GM23338 (cell line): ENCODE measurements around the gene AGXT. TPM values are rescaled to one million over a fixed set of nuclear protein-coding genes. Genes with fewer than 3 reads are reported as not detected.

ENCODE experiments used
- ATAC-seq: fragments of 200-7000 bp; cut with Tn5 transposase; 3 replicates; pipeline ENCODE4 v1.9.1; 2020
- DNase-seq: peaks from one replicate; pipeline ENCODE4 v3.0.0-alpha.2; 2015; ENCODE audit warnings: low spot score
- H2AFZ ChIP-seq: fragments of 200-600 bp; sonication (generic); 2 replicates; pipeline ENCODE4 v1.8.0; 2016; ENCODE audit warnings: antibody characterized with exemption, mild to moderate bottlenecking, moderate library complexity
- H3F3A ChIP-seq: fragments of 200-600 bp; sonication (generic); replicated peaks from 2 replicates; pipeline ENCODE4 v1.8.0; 2017; ENCODE audit warnings: antibody characterized with exemption, mixed run types, low read depth
- H3K27ac ChIP-seq: fragments of 200-600 bp; sonication (generic); 2 replicates; pipeline ENCODE4 v1.6.1; 2016; ENCODE audit warnings: low read depth
- H3K27me3 ChIP-seq: fragments of 200-600 bp; sonication (generic); 2 replicates; pipeline ENCODE4 v1.8.0; 2016; ENCODE audit warnings: mild to moderate bottlenecking, mixed run types, moderate library complexity; ENCODE audit not compliant: insufficient read depth
- H3K36me3 ChIP-seq: fragments of 200-600 bp; sonication (generic); 2 replicates; pipeline ENCODE4 v1.8.0; 2016; ENCODE audit warnings: mild to moderate bottlenecking; ENCODE audit not compliant: insufficient read depth
- H3K4me1 ChIP-seq: fragments of 200-600 bp; sonication (generic); 2 replicates; pipeline ENCODE4 v1.8.0; 2016; ENCODE audit warnings: mild to moderate bottlenecking, moderate library complexity; ENCODE audit not compliant: insufficient read depth
- H3K4me2 ChIP-seq: fragments of 200-600 bp; sonication (generic); 2 replicates; pipeline ENCODE4 v1.7.1; 2017; ENCODE audit warnings: mixed run types
- H3K4me3 ChIP-seq: fragments of 200-600 bp; sonication (generic); 2 replicates; pipeline ENCODE4 v1.6.1; 2016; ENCODE audit warnings: mixed run types
- H3K79me2 ChIP-seq: fragments of 200-600 bp; sonication (generic); replicated peaks from 2 replicates; pipeline ENCODE4 v1.8.0; 2017; ENCODE audit warnings: mild to moderate bottlenecking; ENCODE audit not compliant: insufficient read depth
- H3K9me2 ChIP-seq: fragments of 200-600 bp; sonication (generic); 2 replicates; pipeline ENCODE4 v1.8.0; 2017; ENCODE audit not compliant: insufficient read depth
- H4K20me1 ChIP-seq: fragments of 200-600 bp; sonication (generic); replicated peaks from 2 replicates; pipeline ENCODE4 v1.8.0; 2017; ENCODE audit warnings: mild to moderate bottlenecking; ENCODE audit not compliant: insufficient read depth
- H3K27ac Mint-ChIP-seq: 2 replicates; pipeline ENCODE4 v1.8.0; 2020; ENCODE audit warnings: inconsistent platforms, mild to moderate bottlenecking, moderate library complexity, mixed read lengths
- H3K27me3 Mint-ChIP-seq: 3 replicates; pipeline ENCODE4 v1.8.0; 2022; ENCODE audit warnings: low read depth, mild to moderate bottlenecking, moderate library complexity, mixed read lengths, inconsistent platforms; ENCODE audit not compliant: insufficient read depth, poor library complexity
- H3K36me3 Mint-ChIP-seq: 3 replicates; pipeline ENCODE4 v1.8.0; 2021; ENCODE audit warnings: low read depth, mild to moderate bottlenecking, inconsistent platforms, moderate library complexity, mixed read lengths
- H3K4me1 Mint-ChIP-seq: 3 replicates; pipeline ENCODE4 v1.8.0; 2020; ENCODE audit warnings: mild to moderate bottlenecking, inconsistent platforms, mixed read lengths
- H3K4me3 Mint-ChIP-seq: 3 replicates; pipeline ENCODE4 v1.8.0; 2021; ENCODE audit warnings: moderate library complexity, mild to moderate bottlenecking, inconsistent platforms, mixed read lengths
- H3K9me3 Mint-ChIP-seq: 3 replicates; pipeline ENCODE4 v1.8.0; 2020; ENCODE audit warnings: moderate library complexity, mild to moderate bottlenecking, inconsistent platforms, mixed read lengths
- CREB1 ChIP-seq: fragments of 250-450 bp; sonication (Bioruptor Pico); IDR thresholded peaks from 2 replicates; pipeline ENCODE4 v1.5.0; 2020; ENCODE audit warnings: low read depth, mild to moderate bottlenecking, moderate library complexity
- CTCF ChIP-seq, 2 experiments: fragments of 200-600 bp in 1 of 2; sonication (generic) in 1 of 2; conservative IDR thresholded peaks; 2 replicates each; pipeline versions ENCODE4 v1.5.1 to v1.6.1; 2016 to 2017; ENCODE audit warnings: antibody characterized with exemption in 2 of 2, low read depth in 2 of 2, mild to moderate bottlenecking in 2 of 2, moderate library complexity in 1 of 2
- EZH2 ChIP-seq: fragments of 200-600 bp; sonication (generic); IDR thresholded peaks from one replicate; pipeline ENCODE4 v1.8.0; 2017; ENCODE audit warnings: antibody characterized with exemption, mild to moderate bottlenecking, low read depth; ENCODE audit not compliant: unreplicated experiment
- EZH2phosphoT487 ChIP-seq: fragments of 200-600 bp; sonication (generic); IDR thresholded peaks from one replicate; pipeline ENCODE4 v1.8.1; 2018; ENCODE audit warnings: antibody characterized with exemption; ENCODE audit not compliant: unreplicated experiment
- JUNB ChIP-seq: IDR thresholded peaks from one replicate; pipeline ENCODE4 v1.6.1; 2016; ENCODE audit warnings: antibody characterized with exemption; ENCODE audit not compliant: unreplicated experiment
- NANOG ChIP-seq: IDR thresholded peaks from 2 replicates; pipeline ENCODE4 v1.6.1; 2016; ENCODE audit warnings: antibody characterized with exemption, borderline replicate concordance
- POLR2AphosphoS5 ChIP-seq: IDR thresholded peaks from 2 replicates; pipeline ENCODE4 v1.6.1; 2016; ENCODE audit warnings: antibody characterized with exemption, low read depth
- STAT1 ChIP-seq: IDR thresholded peaks from one replicate; pipeline ENCODE4 v1.6.1; 2016; ENCODE audit warnings: antibody characterized with exemption; ENCODE audit not compliant: unreplicated experiment
- ZNF114 ChIP-seq: fragments of 250-450 bp; sonication (Bioruptor Pico); IDR thresholded peaks from 2 replicates; pipeline ENCODE4 v1.5.0; 2020; ENCODE audit warnings: mild to moderate bottlenecking, moderate library complexity
- ZNF331 ChIP-seq: fragments of 250-450 bp; sonication (Bioruptor Pico); IDR thresholded peaks from 2 replicates; pipeline ENCODE4 v1.5.0; 2020; ENCODE audit warnings: low read depth, mild to moderate bottlenecking, moderate library complexity
- polyA plus RNA-seq: library from polyadenylated mRNA; unstranded; fragments of >200 nt; fragmentation: Nextera tagmentation; extraction: Ambion mirVana; gene quantifications from 2 replicates; pipeline ENCODE4 v1.2.1, GENCODE V29; 2016
- total RNA-seq: library from RNA; depleted of rRNA; stranded (reverse); fragments of >200 nt; shearing (Covaris generic); gene quantifications from 2 replicates; pipeline ENCODE4 v1.2.3, GENCODE V29; 2014
- TF ChIP-seq, protein P1 (sequence below): fragments of 250-450 bp; sonication (Bioruptor Pico); IDR thresholded peaks from 2 replicates; pipeline ENCODE4 v1.5.0; 2020; ENCODE audit warnings: mild to moderate bottlenecking, moderate library complexity
- TF ChIP-seq, protein P2 (sequence below): IDR thresholded peaks from 2 replicates; pipeline ENCODE4 v1.6.1; 2016; ENCODE audit warnings: antibody characterized with exemption
- TF ChIP-seq, protein P3 (sequence below): IDR thresholded peaks from one replicate; pipeline ENCODE4 v1.6.1; 2018; ENCODE audit warnings: antibody characterized with exemption; ENCODE audit not compliant: unreplicated experiment

The AGXT gene
- total and polyA plus RNA-seq, 2 experiments from 2014 or later = not detected

GRCh38 chr2:240879105-240879504 is 10.5 kb downstream of the AGXT start:
- Mint-ChIP-seq H3K4me1 (0 out of 3 replicates have a peak, but pooled peaks cover 2% of the 10 kb centered on the region), H3K9me3 (no peaks in the 10 kb centered on the region), H3K27ac (no peak overlapping the region), H3K36me3 (no peaks in the 10 kb centered on the region), H3K27me3 (peaks cover 6% of the 10 kb centered on the region), H3K4me3 (no peak overlapping the region)
- Histone ChIP-seq H3K4me3 (no peak overlapping the region), H3F3A (no peaks in the 10 kb centered on the region), H4K20me1 (no peaks in the 10 kb centered on the region), H3K27ac (no peak overlapping the region), H3K4me2 (no peak overlapping the region), H3K9me2 (no peaks in the 10 kb centered on the region), H3K4me1 (no peaks in the 10 kb centered on the region), H3K79me2 (no peaks in the 10 kb centered on the region), H3K27me3 (no peaks in the 10 kb centered on the region), H3K36me3 (no peaks in the 10 kb centered on the region), H2AFZ (no peak overlapping the region)
- TF ChIP-seq NANOG (no peak), CTCF (conservative IDR thresholded peaks at IDR 0.05; ENCODE audit: low read depth in 2 of 2) (no peak), EZH2 (no peak), ZNF114 (no peak), EZH2phosphoT487 (no peak), CREB1 (CRISPR knock-in tag) (no peak), STAT1 (no peak), ZNF331 (CRISPR knock-in tag) (no peak), JUNB (no peak), POLR2AphosphoS5 (no peak)
- TF ChIP-seq, protein P1, sequence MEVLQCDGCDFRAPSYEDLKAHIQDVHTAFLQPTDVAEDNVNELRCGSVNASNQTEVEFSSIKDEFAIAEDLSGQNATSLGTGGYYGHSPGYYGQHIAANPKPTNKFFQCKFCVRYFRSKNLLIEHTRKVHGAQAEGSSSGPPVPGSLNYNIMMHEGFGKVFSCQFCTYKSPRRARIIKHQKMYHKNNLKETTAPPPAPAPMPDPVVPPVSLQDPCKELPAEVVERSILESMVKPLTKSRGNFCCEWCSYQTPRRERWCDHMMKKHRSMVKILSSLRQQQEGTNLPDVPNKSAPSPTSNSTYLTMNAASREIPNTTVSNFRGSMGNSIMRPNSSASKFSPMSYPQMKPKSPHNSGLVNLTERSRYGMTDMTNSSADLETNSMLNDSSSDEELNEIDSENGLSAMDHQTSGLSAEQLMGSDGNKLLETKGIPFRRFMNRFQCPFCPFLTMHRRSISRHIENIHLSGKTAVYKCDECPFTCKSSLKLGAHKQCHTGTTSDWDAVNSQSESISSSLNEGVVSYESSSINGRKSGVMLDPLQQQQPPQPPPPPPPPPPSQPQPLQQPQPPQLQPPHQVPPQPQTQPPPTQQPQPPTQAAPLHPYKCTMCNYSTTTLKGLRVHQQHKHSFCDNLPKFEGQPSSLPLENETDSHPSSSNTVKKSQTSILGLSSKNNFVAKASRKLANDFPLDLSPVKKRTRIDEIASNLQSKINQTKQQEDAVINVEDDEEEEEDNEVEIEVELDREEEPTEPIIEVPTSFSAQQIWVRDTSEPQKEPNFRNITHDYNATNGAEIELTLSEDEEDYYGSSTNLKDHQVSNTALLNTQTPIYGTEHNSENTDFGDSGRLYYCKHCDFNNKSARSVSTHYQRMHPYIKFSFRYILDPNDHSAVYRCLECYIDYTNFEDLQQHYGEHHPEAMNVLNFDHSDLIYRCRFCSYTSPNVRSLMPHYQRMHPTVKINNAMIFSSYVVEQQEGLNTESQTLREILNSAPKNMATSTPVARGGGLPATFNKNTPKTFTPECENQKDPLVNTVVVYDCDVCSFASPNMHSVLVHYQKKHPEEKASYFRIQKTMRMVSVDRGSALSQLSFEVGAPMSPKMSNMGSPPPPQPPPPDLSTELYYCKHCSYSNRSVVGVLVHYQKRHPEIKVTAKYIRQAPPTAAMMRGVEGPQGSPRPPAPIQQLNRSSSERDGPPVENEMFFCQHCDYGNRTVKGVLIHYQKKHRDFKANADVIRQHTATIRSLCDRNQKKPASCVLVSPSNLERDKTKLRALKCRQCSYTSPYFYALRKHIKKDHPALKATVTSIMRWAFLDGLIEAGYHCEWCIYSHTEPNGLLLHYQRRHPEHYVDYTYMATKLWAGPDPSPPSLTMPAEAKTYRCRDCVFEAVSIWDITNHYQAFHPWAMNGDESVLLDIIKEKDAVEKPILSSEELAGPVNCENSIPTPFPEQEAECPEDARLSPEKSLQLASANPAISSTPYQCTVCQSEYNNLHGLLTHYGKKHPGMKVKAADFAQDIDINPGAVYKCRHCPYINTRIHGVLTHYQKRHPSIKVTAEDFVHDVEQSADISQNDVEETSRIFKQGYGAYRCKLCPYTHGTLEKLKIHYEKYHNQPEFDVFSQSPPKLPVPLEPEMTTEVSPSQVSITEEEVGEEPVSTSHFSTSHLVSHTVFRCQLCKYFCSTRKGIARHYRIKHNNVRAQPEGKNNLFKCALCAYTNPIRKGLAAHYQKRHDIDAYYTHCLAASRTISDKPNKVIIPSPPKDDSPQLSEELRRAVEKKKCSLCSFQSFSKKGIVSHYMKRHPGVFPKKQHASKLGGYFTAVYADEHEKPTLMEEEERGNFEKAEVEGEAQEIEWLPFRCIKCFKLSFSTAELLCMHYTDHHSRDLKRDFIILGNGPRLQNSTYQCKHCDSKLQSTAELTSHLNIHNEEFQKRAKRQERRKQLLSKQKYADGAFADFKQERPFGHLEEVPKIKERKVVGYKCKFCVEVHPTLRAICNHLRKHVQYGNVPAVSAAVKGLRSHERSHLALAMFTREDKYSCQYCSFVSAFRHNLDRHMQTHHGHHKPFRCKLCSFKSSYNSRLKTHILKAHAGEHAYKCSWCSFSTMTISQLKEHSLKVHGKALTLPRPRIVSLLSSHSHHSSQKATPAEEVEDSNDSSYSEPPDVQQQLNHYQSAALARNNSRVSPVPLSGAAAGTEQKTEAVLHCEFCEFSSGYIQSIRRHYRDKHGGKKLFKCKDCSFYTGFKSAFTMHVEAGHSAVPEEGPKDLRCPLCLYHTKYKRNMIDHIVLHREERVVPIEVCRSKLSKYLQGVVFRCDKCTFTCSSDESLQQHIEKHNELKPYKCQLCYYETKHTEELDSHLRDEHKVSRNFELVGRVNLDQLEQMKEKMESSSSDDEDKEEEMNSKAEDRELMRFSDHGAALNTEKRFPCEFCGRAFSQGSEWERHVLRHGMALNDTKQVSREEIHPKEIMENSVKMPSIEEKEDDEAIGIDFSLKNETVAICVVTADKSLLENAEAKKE (CRISPR knock-in tag) = no peak
- TF ChIP-seq, protein P2, sequence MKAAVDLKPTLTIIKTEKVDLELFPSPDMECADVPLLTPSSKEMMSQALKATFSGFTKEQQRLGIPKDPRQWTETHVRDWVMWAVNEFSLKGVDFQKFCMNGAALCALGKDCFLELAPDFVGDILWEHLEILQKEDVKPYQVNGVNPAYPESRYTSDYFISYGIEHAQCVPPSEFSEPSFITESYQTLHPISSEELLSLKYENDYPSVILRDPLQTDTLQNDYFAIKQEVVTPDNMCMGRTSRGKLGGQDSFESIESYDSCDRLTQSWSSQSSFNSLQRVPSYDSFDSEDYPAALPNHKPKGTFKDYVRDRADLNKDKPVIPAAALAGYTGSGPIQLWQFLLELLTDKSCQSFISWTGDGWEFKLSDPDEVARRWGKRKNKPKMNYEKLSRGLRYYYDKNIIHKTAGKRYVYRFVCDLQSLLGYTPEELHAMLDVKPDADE = no peak
- TF ChIP-seq, protein P3, sequence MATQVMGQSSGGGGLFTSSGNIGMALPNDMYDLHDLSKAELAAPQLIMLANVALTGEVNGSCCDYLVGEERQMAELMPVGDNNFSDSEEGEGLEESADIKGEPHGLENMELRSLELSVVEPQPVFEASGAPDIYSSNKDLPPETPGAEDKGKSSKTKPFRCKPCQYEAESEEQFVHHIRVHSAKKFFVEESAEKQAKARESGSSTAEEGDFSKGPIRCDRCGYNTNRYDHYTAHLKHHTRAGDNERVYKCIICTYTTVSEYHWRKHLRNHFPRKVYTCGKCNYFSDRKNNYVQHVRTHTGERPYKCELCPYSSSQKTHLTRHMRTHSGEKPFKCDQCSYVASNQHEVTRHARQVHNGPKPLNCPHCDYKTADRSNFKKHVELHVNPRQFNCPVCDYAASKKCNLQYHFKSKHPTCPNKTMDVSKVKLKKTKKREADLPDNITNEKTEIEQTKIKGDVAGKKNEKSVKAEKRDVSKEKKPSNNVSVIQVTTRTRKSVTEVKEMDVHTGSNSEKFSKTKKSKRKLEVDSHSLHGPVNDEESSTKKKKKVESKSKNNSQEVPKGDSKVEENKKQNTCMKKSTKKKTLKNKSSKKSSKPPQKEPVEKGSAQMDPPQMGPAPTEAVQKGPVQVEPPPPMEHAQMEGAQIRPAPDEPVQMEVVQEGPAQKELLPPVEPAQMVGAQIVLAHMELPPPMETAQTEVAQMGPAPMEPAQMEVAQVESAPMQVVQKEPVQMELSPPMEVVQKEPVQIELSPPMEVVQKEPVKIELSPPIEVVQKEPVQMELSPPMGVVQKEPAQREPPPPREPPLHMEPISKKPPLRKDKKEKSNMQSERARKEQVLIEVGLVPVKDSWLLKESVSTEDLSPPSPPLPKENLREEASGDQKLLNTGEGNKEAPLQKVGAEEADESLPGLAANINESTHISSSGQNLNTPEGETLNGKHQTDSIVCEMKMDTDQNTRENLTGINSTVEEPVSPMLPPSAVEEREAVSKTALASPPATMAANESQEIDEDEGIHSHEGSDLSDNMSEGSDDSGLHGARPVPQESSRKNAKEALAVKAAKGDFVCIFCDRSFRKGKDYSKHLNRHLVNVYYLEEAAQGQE = no peak
- no peak for ATAC-seq
- DNase-seq = no peak
